ENCODE results near the gene PLA2R1. TPM values are rescaled to one million over a fixed set of nuclear protein-coding genes. Genes with fewer than 3 reads are reported as not detected.

PLA2R1 gene
- total RNA-seq, 2 donors from 2014 or later: 3.2 to 6.7 TPM

- no peak overlapping the region for H3K4me3 ChIP-seq
- H3K9ac ChIP-seq (ENCODE audit: low read depth in 2 of 2, low read length in 2 of 2): no peak overlapping the region
- H3K27ac ChIP-seq: no peak overlapping the region
- no peaks in the 10 kb centered on the region for H3K36me3 ChIP-seq
- no peaks in the 10 kb centered on the region for H3K9me3 ChIP-seq
- H3K27me3 ChIP-seq: no peaks in the 10 kb centered on the region
- intact Hi-C loops (cut with DNase I): no loop called here
- TF ChIP-seq CTCF (IDR thresholded peaks at IDR 0.05): no peak
- no peak for DNase-seq
- H3K4me1 ChIP-seq: no peaks in the 10 kb centered on the region
These were observed 76.8 kb downstream of the PLA2R1 start for GRCh38 chr2:159985656-159986055.

- H3K9me3 ChIP-seq: no peaks in the 10 kb centered on the region
- H3K4me3 ChIP-seq: no peak overlapping the region
- intact Hi-C loops (cut with DNase I): no loop called here
- TF ChIP-seq CTCF (IDR thresholded peaks at IDR 0.05): no peak
- no peaks in the 10 kb centered on the region for H3K4me1 ChIP-seq
- H3K9ac ChIP-seq (ENCODE audit: low read depth in 2 of 2, low read length in 2 of 2): no peak overlapping the region
- no peak for DNase-seq
- H3K27me3 ChIP-seq: no peaks in the 10 kb centered on the region
- no peak overlapping the region for H3K27ac ChIP-seq
- H3K36me3 ChIP-seq: no peaks in the 10 kb centered on the region
These were observed 78.4 kb downstream of the PLA2R1 start for GRCh38 chr2:159984034-159984433.

GRCh38 chr2:159982842-159983785, 79.3 kb downstream of the PLA2R1 start:
- Histone ChIP-seq H3K36me3 (no peaks in the 10 kb centered on the region), H3K27ac (no peak overlapping the region), H3K9me3 (no peaks in the 10 kb centered on the region), H3K9ac (ENCODE audit: low read depth in 2 of 2, low read length in 2 of 2) (no peak overlapping the region), H3K27me3 (no peaks in the 10 kb centered on the region), H3K4me3 (no peak overlapping the region), H3K4me1 (no peaks in the 10 kb centered on the region)
- no peak for TF ChIP-seq CTCF (IDR thresholded peaks at IDR 0.05)
- intact Hi-C loops (cut with DNase I): no loop called here
- DNase-seq: no peak

- H3K27me3 ChIP-seq: no peaks in the 10 kb centered on the region
- no peaks in the 10 kb centered on the region for H3K9me3 ChIP-seq
- no peak for DNase-seq
- H3K36me3 ChIP-seq: no peaks in the 10 kb centered on the region
- H3K9ac ChIP-seq (ENCODE audit: low read depth in 2 of 2, low read length in 2 of 2): no peak overlapping the region
- no peaks in the 10 kb centered on the region for H3K4me1 ChIP-seq
- H3K4me3 ChIP-seq: no peak overlapping the region
- intact Hi-C loops (cut with DNase I): no loop called here
- no peak for TF ChIP-seq CTCF (IDR thresholded peaks at IDR 0.05)
- H3K27ac ChIP-seq: no peak overlapping the region
These were observed 80.1 kb downstream of the PLA2R1 start for GRCh38 chr2:159982270-159982669.

GRCh38 chr2:159976527-159977160, 85.8 kb downstream of the PLA2R1 start:
- DNase-seq: no peak
- H3K4me3 ChIP-seq: no peak overlapping the region
- no peaks in the 10 kb centered on the region for H3K27me3 ChIP-seq
- no peak overlapping the region for H3K9ac ChIP-seq (ENCODE audit: low read depth in 2 of 2, low read length in 2 of 2)
- H3K9me3 ChIP-seq: no peaks in the 10 kb centered on the region
- H3K27ac ChIP-seq: no peak overlapping the region
- intact Hi-C loops (cut with DNase I): no loop called here
- H3K36me3 ChIP-seq: no peaks in the 10 kb centered on the region
- H3K4me1 ChIP-seq: no peaks in the 10 kb centered on the region
- no peak for TF ChIP-seq CTCF (IDR thresholded peaks at IDR 0.05)

All from colonic mucosa (tissue), 4 donors.